CD4-positive, alpha-beta T cell (primary cell): ENCODE data around the gene PIGU. TPM values are rescaled to one million over a fixed set of nuclear protein-coding genes. Genes with fewer than 3 reads are reported as not detected.

Experiments
- ATAC-seq: fragments of 200-7000 bp; cut with Tn5 transposase; one replicate; pipeline ENCODE4 v1.10.0; 2022; ENCODE audit warnings: mild to moderate bottlenecking; ENCODE audit not compliant: poor library complexity
- CTCF ChIA-PET: fragments of 350-600 bp; sonication (Branson Sonifier 250); formaldehyde crosslinking; loops from one replicate; lab custom pipeline; 2021; ENCODE audit warnings: antibody characterized with exemption, inconsistent platforms; lab: Charles Lee
- POLR2A ChIA-PET: fragments of 350-600 bp; sonication (Branson Sonifier 250); formaldehyde crosslinking; loops from one replicate; lab custom pipeline; 2021; ENCODE audit warnings: antibody characterized with exemption, inconsistent platforms; lab: Charles Lee
- DNase-seq, 14 experiments: peaks; one replicate each; pipeline ENCODE4 v3.0.0-alpha.2; 2013 to 2020; ENCODE audit warnings: mixed read lengths in 2 of 14
- H3K27ac ChIP-seq, 2 donors: one replicate each; pipeline versions ENCODE4 v1.5.1 to v1.7.0; 2013; ENCODE audit warnings: low read length in 2 of 2, low read depth in 1 of 2, mild to moderate bottlenecking in 1 of 2
- H3K27me3 ChIP-seq, 2 experiments: 1 replicate in 1 of 2; 2 replicates in 1 of 2; pipeline versions ENCODE4 v1.6.1 to v1.7.0; 2013; ENCODE audit warnings: low read length in 2 of 2, control low read depth in 1 of 2, mild to moderate bottlenecking in 1 of 2, moderate library complexity in 1 of 2; ENCODE audit not compliant: insufficient read depth in 2 of 2, control insufficient read depth in 1 of 2
- H3K36me3 ChIP-seq: one replicate; pipeline ENCODE4 v1.6.1; 2013; ENCODE audit warnings: low read length, control low read depth; ENCODE audit not compliant: insufficient read depth
- H3K4me1 ChIP-seq: one replicate; pipeline ENCODE4 v1.6.1; 2013; ENCODE audit warnings: low read length, control low read depth; ENCODE audit not compliant: insufficient read depth
- H3K4me3 ChIP-seq: one replicate; pipeline ENCODE4 v1.5.1; 2013; ENCODE audit warnings: mild to moderate bottlenecking, low read length, moderate library complexity
- H3K9me3 ChIP-seq, 2 experiments: 1 replicate in 1 of 2; 2 replicates in 1 of 2; pipeline versions ENCODE4 v1.6.1 to v1.7.0; 2013; ENCODE audit warnings: low read length in 2 of 2, mild to moderate bottlenecking in 2 of 2, control low read depth in 1 of 2, moderate library complexity in 1 of 2; ENCODE audit not compliant: control insufficient read depth in 1 of 2, insufficient read depth in 1 of 2
- H3K27ac Mint-ChIP-seq: one replicate; pipeline ENCODE4 v1.8.0; 2020; ENCODE audit warnings: mixed read lengths
- H3K27me3 Mint-ChIP-seq: one replicate; pipeline ENCODE4 v1.8.0; 2021; ENCODE audit warnings: mixed read lengths
- H3K36me3 Mint-ChIP-seq: one replicate; pipeline ENCODE4 v1.8.0; 2021; ENCODE audit warnings: low read depth, mixed read lengths
- H3K4me1 Mint-ChIP-seq: one replicate; pipeline ENCODE4 v1.8.0; 2021; ENCODE audit warnings: low read depth, mixed read lengths
- H3K4me3 Mint-ChIP-seq: one replicate; pipeline ENCODE4 v1.8.0; 2020; ENCODE audit warnings: mild to moderate bottlenecking, mixed read lengths
- H3K9me3 Mint-ChIP-seq: one replicate; pipeline ENCODE4 v1.8.0; 2020; ENCODE audit warnings: mixed read lengths
- CTCF ChIP-seq: fragments of 200-600 bp; IDR thresholded peaks from one replicate; pipeline ENCODE4 v1.8.0; 2022; ENCODE audit warnings: antibody characterized with exemption, mild to moderate bottlenecking
- intact Hi-C, 2 experiments: fragments of 100-400 bp; cut with DNase I in 1 of 2; cut with micrococcal nuclease in 1 of 2; formaldehyde crosslinking; loops; one replicate each; pipeline versions ENCODE4 v1.15.1 to v1.9.0; 2023 to 2025; cut with DNase I, micrococcal nuclease
- total RNA-seq, 174 experiments: library from RNA in 2 of 174; stranded (reverse) in 2 of 174; gene quantifications; one replicate each; pipeline ENCODE4 v1.2.3 and lab custom pipeline; 2021 to 2026

PIGU gene
- total RNA-seq, 2 experiments from 2014 or later: 4.6 to 5.5 TPM

GRCh38 chr20:34512955-34513419 is 163.9 kb downstream of the PIGU start:
- Histone ChIP-seq H3K36me3 (peaks cover 17% of the 10 kb centered on the region), H3K27me3 (no peaks in the 10 kb centered on the region), H3K27ac (no peak overlapping the region), H3K4me1 (peaks cover 21% of the 10 kb centered on the region), H3K9me3 (no peaks in the 10 kb centered on the region), H3K4me3 (no peak overlapping the region)
- H3K27me3 Mint-ChIP-seq: no peaks in the 10 kb centered on the region
- ChIA-PET CTCF (no interaction called here), POLR2A (interaction anchor here (1.2 kb wide), 1 partner anchor 150 kb away, joined by 3 read pairs; the partner anchor contains the start of gene ITCH)
- peaks cover 45% of the 10 kb centered on the region for H3K36me3 Mint-ChIP-seq
- DNase-seq (peak in 2 of 14 experiments; percentile 18 to 23), ATAC-seq (no peak)
- H3K9me3 Mint-ChIP-seq: no peaks in the 10 kb centered on the region
- intact Hi-C loops: loop anchor here (10.0 kb wide), 2 partner anchors 362 to 398 kb away; partner anchors contain the start of genes EIF2S2 (in 2 of the 2), ACSS2 (in 1 of the 2) and GGT7 (in 1 of the 2)
- peaks cover 44% of the 10 kb centered on the region for H3K4me1 Mint-ChIP-seq
- H3K27ac Mint-ChIP-seq: peak overlapping the region; percentile 80
- no peak for TF ChIP-seq CTCF
- peak overlapping the region; percentile 80 for H3K4me3 Mint-ChIP-seq

- POLR2A ChIA-PET: interaction anchor here (1.2 kb wide), 1 partner anchor 149 kb away, joined by 3 read pairs; the partner anchor contains the start of gene ITCH
- H3K36me3 Mint-ChIP-seq: peaks cover 51% of the 10 kb centered on the region
- H3K4me3 ChIP-seq: no peak overlapping the region
- ATAC-seq (no peak), DNase-seq (no peak)
- TF ChIP-seq CTCF: no peak
- peaks cover 23% of the 10 kb centered on the region for H3K36me3 ChIP-seq
- no peak overlapping the region for H3K27ac ChIP-seq
- intact Hi-C loops: loop anchor here (10.0 kb wide), 2 partner anchors 362 to 398 kb away; partner anchors contain the start of genes EIF2S2 (in 2 of the 2), ACSS2 (in 1 of the 2) and GGT7 (in 1 of the 2)
- H3K4me1 ChIP-seq: peaks cover 16% of the 10 kb centered on the region
- peaks cover 41% of the 10 kb centered on the region for H3K4me1 Mint-ChIP-seq
- H3K27me3 ChIP-seq: no peaks in the 10 kb centered on the region
- peak overlapping the region; percentile 80 for H3K27ac Mint-ChIP-seq
- H3K4me3 Mint-ChIP-seq: peak overlapping the region; percentile 80
- CTCF ChIA-PET: no interaction called here
- no peaks in the 10 kb centered on the region for H3K27me3 Mint-ChIP-seq
- no peaks in the 10 kb centered on the region for H3K9me3 ChIP-seq
- H3K9me3 Mint-ChIP-seq: no peaks in the 10 kb centered on the region
Observed at GRCh38 chr20:34512266-34512954, 164.5 kb downstream of the PIGU start.

GRCh38 chr20:34511891-34512265 is 165.0 kb downstream of the PIGU start:
- H3K4me1 Mint-ChIP-seq: peaks cover 36% of the 10 kb centered on the region
- intact Hi-C loops: loop anchor here (10.0 kb wide), 2 partner anchors 363 to 397 kb away; partner anchors contain the start of genes EIF2S2 (in 2 of the 2), ACSS2 (in 1 of the 2) and GGT7 (in 1 of the 2)
- H3K27ac ChIP-seq: no peak overlapping the region
- peaks cover 54% of the 10 kb centered on the region for H3K36me3 Mint-ChIP-seq
- TF ChIP-seq CTCF: no peak
- H3K9me3 ChIP-seq: no peaks in the 10 kb centered on the region
- CTCF ChIA-PET: no interaction called here
- DNase-seq (no peak), ATAC-seq (no peak)
- peak overlapping the region; percentile 45 for H3K4me3 Mint-ChIP-seq
- H3K4me1 ChIP-seq: peaks cover 15% of the 10 kb centered on the region
- H3K9me3 Mint-ChIP-seq: no peaks in the 10 kb centered on the region
- no peaks in the 10 kb centered on the region for H3K27me3 Mint-ChIP-seq
- H3K36me3 ChIP-seq: peaks cover 29% of the 10 kb centered on the region
- POLR2A ChIA-PET: interaction anchor here (1.2 kb wide), 1 partner anchor 149 kb away, joined by 3 read pairs; the partner anchor contains the start of gene ITCH
- no peaks in the 10 kb centered on the region for H3K27me3 ChIP-seq
- H3K4me3 ChIP-seq: no peak overlapping the region
- H3K27ac Mint-ChIP-seq: peak overlapping the region; percentile 80
